A549 (cell line): ENCODE measurements around the gene PIP5K1B.

Source experiments
- CBX8 ChIP-seq: fragments of 200-600 bp; sonication (generic); IDR thresholded peaks from 2 replicates; pipeline ENCODE4 v1.6.1; 2016
- EHMT2 ChIP-seq: fragments of 200-600 bp; sonication (generic); IDR thresholded peaks from 2 replicates; pipeline ENCODE4 v1.6.1; 2016; ENCODE audit warnings: antibody characterized with exemption, low read depth, mild to moderate bottlenecking, moderate library complexity
- HDAC2 ChIP-seq: fragments of 200-600 bp; sonication (generic); IDR thresholded peaks from 2 replicates; pipeline ENCODE4 v1.6.1; 2016
- MAFK ChIP-seq: fragments of 450-650 bp; IDR thresholded peaks from 2 replicates; pipeline ENCODE4 v1.6.1; 2014; ENCODE audit not compliant: partially characterized antibody
- MAX ChIP-seq: IDR thresholded peaks from 2 replicates; pipeline ENCODE4 v1.6.1; 2012
- REST ChIP-seq: fragments of 200-600 bp; sonication (generic); IDR thresholded peaks from 2 replicates; pipeline ENCODE4 v1.6.1; 2016; ENCODE audit warnings: antibody characterized with exemption, mild to moderate bottlenecking, moderate library complexity
- SMC3 ChIP-seq: fragments of >200 bp; sonication (Bioruptor Twin); formaldehyde crosslinking; IDR thresholded peaks from 3 replicates; pipeline ENCODE4 v1.6.1; 2018; ENCODE audit warnings: inconsistent platforms
- TF ChIP-seq, protein P1 (sequence below): IDR thresholded peaks from 2 replicates; pipeline ENCODE4 v1.6.1; 2012; ENCODE audit warnings: low read depth, borderline replicate concordance
- TF ChIP-seq, protein P2 (sequence below): fragments of >200 bp; sonication (Bioruptor Twin); formaldehyde crosslinking; IDR thresholded peaks from 3 replicates; pipeline ENCODE4 v1.5.1; 2016

GRCh38 chr9:68741234-68741633 lies 36.2 kb downstream of the PIP5K1B start:
- no peak for TF ChIP-seq MAX
- no peak for TF ChIP-seq REST
- TF ChIP-seq, protein P1, sequence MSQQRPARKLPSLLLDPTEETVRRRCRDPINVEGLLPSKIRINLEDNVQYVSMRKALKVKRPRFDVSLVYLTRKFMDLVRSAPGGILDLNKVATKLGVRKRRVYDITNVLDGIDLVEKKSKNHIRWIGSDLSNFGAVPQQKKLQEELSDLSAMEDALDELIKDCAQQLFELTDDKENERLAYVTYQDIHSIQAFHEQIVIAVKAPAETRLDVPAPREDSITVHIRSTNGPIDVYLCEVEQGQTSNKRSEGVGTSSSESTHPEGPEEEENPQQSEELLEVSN, result no peak
- TF ChIP-seq HDAC2, result no peak
- no peak for TF ChIP-seq EHMT2
- no peak for TF ChIP-seq CBX8
- TF ChIP-seq, protein P2, sequence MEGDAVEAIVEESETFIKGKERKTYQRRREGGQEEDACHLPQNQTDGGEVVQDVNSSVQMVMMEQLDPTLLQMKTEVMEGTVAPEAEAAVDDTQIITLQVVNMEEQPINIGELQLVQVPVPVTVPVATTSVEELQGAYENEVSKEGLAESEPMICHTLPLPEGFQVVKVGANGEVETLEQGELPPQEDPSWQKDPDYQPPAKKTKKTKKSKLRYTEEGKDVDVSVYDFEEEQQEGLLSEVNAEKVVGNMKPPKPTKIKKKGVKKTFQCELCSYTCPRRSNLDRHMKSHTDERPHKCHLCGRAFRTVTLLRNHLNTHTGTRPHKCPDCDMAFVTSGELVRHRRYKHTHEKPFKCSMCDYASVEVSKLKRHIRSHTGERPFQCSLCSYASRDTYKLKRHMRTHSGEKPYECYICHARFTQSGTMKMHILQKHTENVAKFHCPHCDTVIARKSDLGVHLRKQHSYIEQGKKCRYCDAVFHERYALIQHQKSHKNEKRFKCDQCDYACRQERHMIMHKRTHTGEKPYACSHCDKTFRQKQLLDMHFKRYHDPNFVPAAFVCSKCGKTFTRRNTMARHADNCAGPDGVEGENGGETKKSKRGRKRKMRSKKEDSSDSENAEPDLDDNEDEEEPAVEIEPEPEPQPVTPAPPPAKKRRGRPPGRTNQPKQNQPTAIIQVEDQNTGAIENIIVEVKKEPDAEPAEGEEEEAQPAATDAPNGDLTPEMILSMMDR, result no peak
- no peak for TF ChIP-seq MAFK
- TF ChIP-seq SMC3, result no peak
